Measurements from ENCODE around the gene SLITRK3. TPM values are rescaled to one million over a fixed set of nuclear protein-coding genes. Genes with fewer than 3 reads are reported as not detected.

Gene SLITRK3
- total RNA-seq, 2 experiments from 2014 or later: not detected

DNA sequence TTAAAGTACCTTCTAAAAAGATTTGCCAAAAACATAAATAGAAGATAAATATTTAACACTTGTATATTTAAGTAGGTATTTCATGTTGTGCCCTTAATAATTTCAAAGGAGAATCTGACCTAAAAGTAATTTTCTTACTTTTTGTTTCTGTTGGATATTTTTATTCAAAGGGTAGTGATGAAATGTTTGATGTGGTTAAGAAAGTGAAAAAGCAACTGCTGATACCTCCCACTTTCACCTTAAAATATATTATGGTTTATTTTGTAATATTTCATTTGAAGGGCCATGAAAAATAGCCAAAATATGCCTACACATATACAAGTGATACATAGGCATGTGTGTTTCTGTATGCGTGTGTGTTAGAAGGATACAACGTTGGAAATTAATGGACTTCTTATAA lies 5.8 kb upstream of the SLITRK3 start:
- ATAC-seq (no peak), DNase-seq (no peak)
- H3K27me3 Mint-ChIP-seq: peaks cover 13% of the 10 kb centered on the region
- peaks cover 2% of the 10 kb centered on the region for H3K4me1 Mint-ChIP-seq
- H3K36me3 Mint-ChIP-seq: no peaks in the 10 kb centered on the region
- no peak overlapping the region for H3K27ac Mint-ChIP-seq
- no peak overlapping the region for H3K4me3 Mint-ChIP-seq
- H3K9me3 Mint-ChIP-seq (ENCODE audit: low read depth): no peaks in the 10 kb centered on the region
- CTCF ChIA-PET: no interaction called here

DNA sequence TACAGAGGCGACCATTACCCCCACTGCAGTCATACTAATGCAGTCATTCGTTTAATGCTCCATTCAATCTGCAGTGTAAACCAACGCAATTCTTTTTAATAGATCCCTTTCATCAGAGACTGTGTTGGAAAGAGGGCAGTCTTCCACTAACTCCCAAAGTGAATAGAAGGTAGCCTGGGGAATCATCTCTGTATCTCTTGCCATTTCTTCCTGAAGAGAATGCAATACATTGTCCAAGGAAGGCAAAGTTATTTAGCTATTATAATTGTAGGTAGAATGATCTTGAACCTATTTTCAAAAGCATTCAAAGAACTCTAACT lies 1.3 kb upstream of the SLITRK3 start:
- no peak overlapping the region for H3K27ac Mint-ChIP-seq
- DNase-seq (no peak), ATAC-seq (no peak)
- H3K27me3 Mint-ChIP-seq: peaks cover 55% of the 10 kb centered on the region
- no peak overlapping the region for H3K4me3 Mint-ChIP-seq
- CTCF ChIA-PET: interaction anchor here (0.8 kb wide), 1 partner anchor 9 kb away, joined by 4 read pairs; no protein-coding TSS in a partner anchor
- no peaks in the 10 kb centered on the region for H3K9me3 Mint-ChIP-seq (ENCODE audit: low read depth)
- H3K4me1 Mint-ChIP-seq: peaks cover 2% of the 10 kb centered on the region
- H3K36me3 Mint-ChIP-seq: peaks cover 2% of the 10 kb centered on the region

DNA sequence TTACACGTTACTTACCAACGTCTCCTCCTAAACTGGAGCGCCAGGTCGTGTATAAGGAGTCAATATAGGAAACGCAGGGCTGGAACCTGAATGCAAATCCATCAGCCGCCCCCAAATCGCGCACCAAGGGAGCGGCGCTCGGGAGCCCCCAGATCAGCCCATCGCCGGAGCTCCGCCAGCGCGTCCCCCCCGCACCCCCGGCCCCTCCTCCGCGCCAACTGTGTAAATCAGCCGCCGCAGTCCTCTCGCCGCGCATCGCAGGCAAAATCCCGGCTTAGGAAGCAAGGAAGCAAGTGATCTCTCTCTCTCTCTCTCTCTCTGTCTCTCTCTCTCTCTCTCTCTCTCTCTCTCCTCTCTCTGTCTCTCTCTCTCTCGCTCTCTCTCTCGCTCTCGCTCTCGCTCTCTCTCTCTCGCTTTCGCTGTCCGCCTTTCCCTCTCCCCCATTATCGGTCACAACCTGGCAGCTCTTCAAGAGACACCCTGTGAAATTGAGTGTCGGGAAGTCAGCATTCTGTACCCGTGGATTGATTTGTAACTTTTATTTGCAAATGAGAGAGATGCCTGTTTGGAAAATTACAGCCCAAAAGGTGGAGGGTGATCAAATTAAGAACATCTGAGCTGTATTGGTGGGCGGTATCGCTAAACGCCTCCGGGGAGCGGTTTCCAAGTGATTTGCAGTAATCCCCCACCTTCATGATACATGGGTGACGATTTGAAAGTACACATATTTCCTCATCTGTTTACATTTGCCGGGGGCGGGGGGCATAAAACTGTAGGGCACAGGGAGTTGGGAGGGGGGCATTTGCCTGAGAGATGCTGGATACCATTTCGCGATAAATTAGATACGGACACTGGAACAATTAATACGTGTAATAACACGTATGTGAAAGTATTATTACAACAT lies 645 bp upstream of the SLITRK3 start:
- H3K27ac Mint-ChIP-seq: peak overlapping the region; percentile 65
- no peak for DNase-seq

DNA sequence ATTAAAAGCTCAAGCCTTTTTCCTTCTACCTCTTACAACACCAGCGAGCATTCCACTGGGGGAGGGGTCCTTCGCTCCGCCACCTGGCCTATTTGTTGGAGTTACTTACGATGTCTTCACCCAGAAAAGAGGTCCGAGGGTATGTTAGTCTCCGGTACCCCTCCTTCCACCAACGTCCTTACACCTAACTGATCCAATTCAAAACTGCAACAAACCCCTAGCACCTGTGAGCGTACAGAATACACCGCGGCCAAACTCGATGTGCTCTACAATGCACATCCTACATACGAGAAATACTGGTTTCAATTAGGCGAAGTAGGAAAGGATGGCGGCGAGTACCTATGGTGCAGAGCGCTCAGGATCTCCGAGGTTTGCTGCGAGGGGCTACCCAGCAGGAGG lies 944 bp downstream of the SLITRK3 start:
- peaks cover 64% of the 10 kb centered on the region for H3K27me3 Mint-ChIP-seq
- no peak for ATAC-seq
- no peak overlapping the region for H3K4me3 Mint-ChIP-seq

More for the DNA sequence above, 645 bp upstream of the SLITRK3 start:
- no peak for ATAC-seq
- Mint-ChIP-seq H3K9me3 (ENCODE audit: low read depth) (no peaks in the 10 kb centered on the region), H3K27me3 (peaks cover 59% of the 10 kb centered on the region), H3K4me1 (peaks cover 2% of the 10 kb centered on the region), H3K4me3 (no peak overlapping the region), H3K36me3 (peaks cover 2% of the 10 kb centered on the region)
- CTCF ChIA-PET: interaction anchor here (0.8 kb wide), 1 partner anchor 10 kb away, joined by 4 read pairs; no protein-coding TSS in a partner anchor

DNA sequence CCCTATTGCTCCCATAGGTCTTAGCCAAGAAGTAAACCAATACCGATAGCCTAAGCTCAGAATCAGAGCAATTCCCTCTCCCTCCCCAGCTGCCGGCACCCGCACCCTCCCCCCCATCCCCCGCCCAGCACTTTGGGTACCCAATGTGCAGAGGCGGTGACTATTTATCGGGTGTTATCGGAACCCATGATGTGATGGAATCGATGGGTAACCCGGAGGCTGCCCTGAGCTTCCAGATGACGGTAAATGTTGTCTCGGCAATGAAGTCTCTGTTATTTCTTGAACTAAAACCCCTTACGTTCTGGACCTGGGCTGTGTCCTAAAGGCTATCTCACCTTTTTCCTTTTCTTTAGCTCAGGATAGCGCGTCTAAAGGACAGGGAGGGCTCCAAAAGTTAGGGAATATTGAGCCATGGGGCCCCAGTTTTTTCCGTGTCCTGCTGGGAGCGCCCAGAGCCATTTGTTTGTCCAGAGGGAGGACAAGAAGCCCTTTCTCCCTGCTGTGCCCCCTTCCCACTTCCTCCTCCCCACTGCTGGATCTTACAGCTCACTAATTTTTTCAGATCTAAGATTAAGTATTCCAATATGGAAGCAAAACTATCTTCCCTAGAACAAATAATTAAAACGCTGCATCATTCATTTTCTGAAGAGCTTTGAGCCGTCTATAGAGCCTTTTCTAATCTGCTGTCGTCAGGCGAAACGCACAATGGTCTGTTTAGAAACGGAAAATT lies 1.5 kb downstream of the SLITRK3 start:
- ATAC-seq: no peak
- H3K27ac Mint-ChIP-seq: no peak overlapping the region
- CTCF ChIA-PET: no interaction called here
- no peaks in the 10 kb centered on the region for H3K9me3 Mint-ChIP-seq (ENCODE audit: low read depth)
- DNase-seq: no peak
- H3K4me3 Mint-ChIP-seq: no peak overlapping the region
- peaks cover 64% of the 10 kb centered on the region for H3K27me3 Mint-ChIP-seq
- H3K36me3 Mint-ChIP-seq: peaks cover 2% of the 10 kb centered on the region
- H3K4me1 Mint-ChIP-seq: peaks cover 2% of the 10 kb centered on the region

More for the DNA sequence above, 944 bp downstream of the SLITRK3 start:
- CTCF ChIA-PET: no interaction called here
- Mint-ChIP-seq H3K4me1 (peaks cover 2% of the 10 kb centered on the region), H3K36me3 (peaks cover 2% of the 10 kb centered on the region), H3K27ac (peak overlapping the region; percentile 54), H3K9me3 (ENCODE audit: low read depth) (no peaks in the 10 kb centered on the region)
- DNase-seq: no peak

DNA sequence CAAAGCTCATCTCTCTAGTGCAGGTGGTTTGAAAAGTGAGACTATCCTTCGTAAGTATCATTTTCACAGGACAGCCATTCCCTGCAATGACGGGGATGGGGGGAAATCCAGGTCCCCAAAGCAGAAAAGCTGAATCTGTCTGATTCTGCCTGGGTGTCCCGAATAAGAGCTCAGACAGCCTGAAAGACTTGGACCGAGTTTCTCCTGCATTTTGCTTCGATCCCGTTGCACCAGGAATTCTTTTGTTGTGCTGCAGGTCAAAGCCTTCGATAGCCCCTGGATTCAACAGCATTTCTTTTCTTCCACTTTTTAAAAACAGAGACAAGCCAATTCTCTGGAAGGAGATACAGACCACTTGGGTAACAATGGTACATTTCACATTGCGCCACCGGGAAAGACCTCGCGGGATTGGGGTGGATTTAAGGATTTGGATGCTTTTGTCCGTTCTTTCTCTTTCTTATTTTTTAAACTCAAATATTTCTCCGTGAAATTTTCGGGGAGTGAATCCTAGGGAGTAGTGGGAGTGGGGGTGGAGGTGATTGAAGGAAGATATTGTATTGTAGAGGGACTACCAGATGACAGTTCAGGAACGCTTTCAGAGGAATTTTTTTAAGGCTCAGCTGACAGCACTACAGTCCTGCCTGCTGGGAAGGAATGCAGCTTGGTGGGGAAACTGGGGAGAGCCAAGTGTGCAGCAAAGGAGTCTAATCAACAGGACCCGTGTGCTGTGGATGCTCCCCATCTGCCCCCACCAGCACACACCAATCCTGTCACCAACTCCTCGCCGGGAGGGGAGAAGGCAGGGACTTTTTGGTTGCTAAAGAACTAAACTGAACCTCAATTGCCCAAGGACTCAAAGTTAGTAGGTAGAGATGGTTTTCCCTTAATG lies 2.6 kb downstream of the SLITRK3 start:
- H3K36me3 Mint-ChIP-seq: peaks cover 2% of the 10 kb centered on the region
- CTCF ChIA-PET: no interaction called here
- no peak for DNase-seq
- no peak overlapping the region for H3K27ac Mint-ChIP-seq
- peaks cover 62% of the 10 kb centered on the region for H3K27me3 Mint-ChIP-seq
- no peak overlapping the region for H3K4me3 Mint-ChIP-seq
- no peaks in the 10 kb centered on the region for H3K9me3 Mint-ChIP-seq (ENCODE audit: low read depth)
- ATAC-seq: no peak
- peaks cover 2% of the 10 kb centered on the region for H3K4me1 Mint-ChIP-seq

DNA sequence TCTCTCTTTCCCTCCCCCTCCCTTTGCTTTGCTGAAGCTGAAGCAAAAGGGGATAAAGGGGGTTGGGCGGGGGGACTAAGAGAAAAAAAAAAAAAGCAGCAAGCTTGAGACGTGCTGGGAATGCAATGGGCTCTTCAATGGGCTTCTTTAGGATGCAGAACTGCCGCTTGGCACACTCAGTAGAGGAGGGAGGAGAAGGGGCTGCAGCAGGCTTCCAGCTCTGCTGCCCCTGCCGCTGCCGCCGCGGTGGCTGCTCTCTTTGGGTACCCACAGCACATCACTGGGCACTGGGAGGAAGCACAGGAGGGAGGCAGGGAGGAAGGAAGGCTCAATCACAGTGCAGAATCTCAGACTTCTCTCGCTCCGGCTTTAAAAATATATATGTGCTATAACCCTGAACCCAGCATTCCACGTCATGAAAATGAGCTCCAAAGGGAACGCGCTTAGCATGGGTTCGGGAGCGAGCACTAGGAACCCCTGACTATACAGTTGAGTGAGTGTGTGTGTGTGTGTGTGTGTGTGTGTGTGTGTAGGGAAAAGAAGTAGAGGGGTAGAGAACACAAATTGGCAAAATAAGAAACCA lies 3.5 kb downstream of the SLITRK3 start:
- Mint-ChIP-seq H3K9me3 (ENCODE audit: low read depth) (no peaks in the 10 kb centered on the region), H3K4me1 (peaks cover 2% of the 10 kb centered on the region), H3K36me3 (peaks cover 2% of the 10 kb centered on the region), H3K4me3 (no peak overlapping the region), H3K27me3 (peaks cover 57% of the 10 kb centered on the region), H3K27ac (no peak overlapping the region)
- CTCF ChIA-PET: interaction anchor here (1.4 kb wide), 1 partner anchor 14 kb away, joined by 4 read pairs; no protein-coding TSS in a partner anchor
- no peak for DNase-seq
- ATAC-seq: no peak

DNA sequence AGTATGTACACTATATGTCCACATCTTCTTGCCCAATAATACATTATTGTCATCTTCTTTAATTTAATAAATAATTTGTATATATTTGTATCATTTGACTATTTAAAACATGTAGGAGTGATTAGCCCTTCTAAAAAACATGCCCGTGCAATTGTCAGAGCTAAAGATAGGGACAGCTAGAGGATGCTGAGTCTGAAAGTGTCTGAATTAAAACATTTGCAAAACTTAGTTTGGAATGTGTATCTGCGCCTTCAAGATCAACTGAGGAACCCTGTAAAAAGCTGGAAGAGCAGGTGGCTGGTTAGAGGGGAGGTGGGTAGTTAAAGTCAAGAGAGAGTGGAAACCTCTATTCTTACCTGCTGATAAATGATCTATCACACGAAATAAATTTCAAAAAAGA lies 4.7 kb downstream of the SLITRK3 start:
- Mint-ChIP-seq H3K4me1 (no peaks in the 10 kb centered on the region), H3K27me3 (peaks cover 47% of the 10 kb centered on the region), H3K4me3 (no peak overlapping the region), H3K27ac (no peak overlapping the region), H3K9me3 (ENCODE audit: low read depth) (no peaks in the 10 kb centered on the region), H3K36me3 (no peaks in the 10 kb centered on the region)
- CTCF ChIA-PET: interaction anchor here (1.4 kb wide), 1 partner anchor 15 kb away, joined by 4 read pairs; no protein-coding TSS in a partner anchor
- DNase-seq (no peak), ATAC-seq (no peak)

DNA sequence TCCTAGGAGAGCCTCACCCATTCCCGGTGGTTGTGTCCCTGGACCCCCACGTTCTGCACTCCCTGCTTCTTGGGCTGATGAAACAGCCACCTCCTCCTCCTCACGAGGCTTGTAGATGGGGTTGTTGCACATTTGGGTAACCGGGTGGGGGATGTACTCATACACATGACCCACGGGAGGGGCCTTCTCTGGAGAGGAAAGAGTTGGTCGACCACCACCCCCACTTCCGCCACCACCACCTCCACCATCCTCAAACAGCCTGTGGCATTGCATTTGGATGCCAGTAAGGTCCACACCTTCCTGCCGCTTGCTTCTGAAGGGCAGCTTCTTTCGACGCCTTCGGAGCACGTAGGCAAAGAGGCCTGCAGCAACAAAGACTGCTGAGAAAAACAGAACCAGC lies 7.7 kb downstream of the SLITRK3 start:
- Mint-ChIP-seq H3K4me1 (no peaks in the 10 kb centered on the region), H3K27me3 (peaks cover 19% of the 10 kb centered on the region), H3K9me3 (ENCODE audit: low read depth) (no peaks in the 10 kb centered on the region), H3K4me3 (no peak overlapping the region), H3K27ac (no peak overlapping the region), H3K36me3 (no peaks in the 10 kb centered on the region)
- DNase-seq: no peak
- no peak for ATAC-seq
- CTCF ChIA-PET: no interaction called here

DNA sequence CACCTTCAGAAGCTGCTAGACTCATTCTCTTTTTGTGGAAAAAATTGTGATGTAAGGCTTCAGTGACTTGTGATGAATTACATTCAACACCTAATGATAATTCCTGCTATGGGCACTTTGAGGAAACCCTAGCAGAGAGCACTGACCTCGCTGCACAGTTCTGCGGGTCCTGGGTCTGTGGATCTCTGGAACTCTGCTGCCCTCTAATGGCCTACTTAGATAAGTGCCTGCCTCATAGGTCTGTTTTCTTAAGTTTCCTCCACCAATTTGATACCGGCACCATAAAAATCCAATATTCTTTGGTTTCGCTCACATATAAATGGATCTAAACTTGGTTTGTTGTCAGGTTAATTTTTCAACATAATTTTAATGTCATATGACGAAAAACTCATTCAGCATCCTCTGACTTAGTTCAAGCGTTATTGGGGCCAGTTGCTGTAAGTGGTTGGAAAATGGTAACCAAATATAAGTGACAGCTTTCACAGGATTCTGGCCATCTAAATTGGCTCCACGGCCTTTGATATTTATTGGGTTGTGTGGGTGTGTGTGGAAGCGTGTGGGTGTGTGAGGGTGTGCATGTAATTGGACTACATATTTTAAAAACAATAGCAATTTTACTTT lies 10.4 kb downstream of the SLITRK3 start:
- Mint-ChIP-seq H3K27ac (no peak overlapping the region), H3K4me1 (no peaks in the 10 kb centered on the region), H3K4me3 (no peak overlapping the region), H3K36me3 (no peaks in the 10 kb centered on the region), H3K9me3 (ENCODE audit: low read depth) (no peaks in the 10 kb centered on the region), H3K27me3 (no peaks in the 10 kb centered on the region)
- DNase-seq (peak; percentile 47), ATAC-seq (peak; percentile 68)
- CTCF ChIA-PET: interaction anchor here (1.4 kb wide), 1 partner anchor 21 kb away, joined by 3 read pairs; no protein-coding TSS in a partner anchor

DNA sequence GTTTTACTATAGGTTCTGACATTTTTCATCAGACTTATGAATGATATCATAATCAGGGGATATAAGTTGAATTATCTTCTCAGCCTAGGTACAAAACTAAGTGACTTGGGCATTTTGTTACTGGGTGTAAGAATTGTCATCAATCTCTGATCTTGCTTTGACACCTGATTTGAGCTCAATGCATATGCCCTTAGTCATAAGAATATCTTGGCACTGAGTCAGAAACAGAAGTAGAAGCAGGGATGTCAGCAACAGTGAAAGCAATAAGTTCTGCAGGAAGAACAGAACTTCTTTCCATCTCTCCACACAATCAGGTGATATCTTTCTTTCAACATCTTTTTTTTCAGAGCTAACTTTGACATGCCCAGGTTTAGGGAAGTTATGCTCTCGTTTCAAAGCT lies 14.6 kb downstream of the SLITRK3 start:
- no peak overlapping the region for H3K4me3 Mint-ChIP-seq
- H3K36me3 Mint-ChIP-seq: no peaks in the 10 kb centered on the region
- no peaks in the 10 kb centered on the region for H3K4me1 Mint-ChIP-seq
- no peaks in the 10 kb centered on the region for H3K9me3 Mint-ChIP-seq (ENCODE audit: low read depth)
- DNase-seq (no peak), ATAC-seq (no peak)
- CTCF ChIA-PET: no interaction called here
- H3K27me3 Mint-ChIP-seq: no peaks in the 10 kb centered on the region
- no peak overlapping the region for H3K27ac Mint-ChIP-seq

DNA sequence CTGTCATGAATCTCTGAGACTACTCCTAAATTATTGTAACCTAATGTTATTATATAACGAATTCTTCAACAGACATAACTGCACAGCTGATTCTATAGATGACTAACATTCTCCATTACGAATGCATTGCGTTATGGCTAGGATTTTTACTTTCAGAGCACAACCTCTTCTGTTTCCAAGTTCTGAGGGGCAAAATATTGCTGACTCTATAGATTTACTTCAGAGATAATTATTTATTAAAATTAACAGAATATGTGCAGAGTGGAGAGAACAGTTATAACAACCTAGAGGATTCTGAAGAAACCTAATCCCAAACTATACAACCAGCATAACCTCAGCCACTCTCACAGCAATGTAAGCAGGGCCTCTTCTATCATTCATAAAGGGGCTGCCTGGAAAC lies 25.9 kb downstream of the SLITRK3 start:
- H3K4me3 Mint-ChIP-seq: no peak overlapping the region
- H3K27me3 Mint-ChIP-seq: no peaks in the 10 kb centered on the region
- no peak overlapping the region for H3K27ac Mint-ChIP-seq
- H3K36me3 Mint-ChIP-seq: no peaks in the 10 kb centered on the region
- DNase-seq (no peak), ATAC-seq (no peak)
- H3K4me1 Mint-ChIP-seq: no peaks in the 10 kb centered on the region
- peaks cover 2% of the 10 kb centered on the region for H3K9me3 Mint-ChIP-seq (ENCODE audit: low read depth)
- CTCF ChIA-PET: no interaction called here
